Measurements from ENCODE around the gene BCAP31. TPM values are rescaled to one million over a fixed set of nuclear protein-coding genes. Genes with fewer than 3 reads are reported as not detected.
A peak's percentile ranks its signal among the peaks of the same experiment; 100 is the strongest.
"Not testable (repeated sequence)": the region's sequence is repeated elsewhere in the genome, so short reads cannot be mapped to it uniquely, and the experiment has no call there.

Gene BCAP31
- total RNA-seq, 4 donors from 2014 or later = 37.6 to 113 (median 74.4) TPM

- TF ChIP-seq POLR2AphosphoS5 (IDR thresholded peaks at IDR 0.05) (no peak), CTCF (IDR thresholded peaks at IDR 0.05) (peak in 2 of 5 experiments; percentile 1 to 20)
- in situ Hi-C loops (cut with MboI; ENCODE audit: low pct_ligation_motif_present in 1 of 4, low pct_unique_long_range_greater_than_20kb in 1 of 4, low sequenced_read_pairs in 3 of 4) = no loop called here
- no peaks in the 10 kb centered on the region for H3K9me3 ChIP-seq
- H3K27ac ChIP-seq = peak overlapping the region; percentile 65 to 84 (median 75)
- intact Hi-C loops (cut with DNase I; ENCODE audit: low total_unique reads) = no loop called here
- H3K4me1 ChIP-seq = peaks cover 0 to 12% (median 9%) of the 10 kb centered on the region in 4 donors
- peak overlapping the region in 2 of 4 donors; percentile 10 to 31 for H3K4me3 ChIP-seq
- WGBS, 2 donors (ENCODE audit: low coverage in 1 of 2) = 36% methylated on average over 37 of the region's 38 CpGs; no CpG with 5 or more reads in 1 of the 2 donors
- H3K36me3 ChIP-seq = no peaks in the 10 kb centered on the region
- no peak for DNase-seq
- H3K27me3 ChIP-seq = no peaks in the 10 kb centered on the region
These were observed 20.3 kb upstream of the BCAP31 start for GRCh38 chrX:153744210-153745066.

- in situ Hi-C loops (cut with MboI; ENCODE audit: low pct_ligation_motif_present in 1 of 4, low pct_unique_long_range_greater_than_20kb in 1 of 4, low sequenced_read_pairs in 3 of 4); intact Hi-C loops (cut with DNase I; ENCODE audit: low total_unique reads): not testable (repeated sequence)
These were observed 19.5 kb upstream of the BCAP31 start for GRCh38 chrX:153743468-153744209.

GRCh38 chrX:153742796-153743467 lies 18.7 kb upstream of the BCAP31 start:
- in situ Hi-C loops (cut with MboI; ENCODE audit: low pct_ligation_motif_present in 1 of 4, low pct_unique_long_range_greater_than_20kb in 1 of 4, low sequenced_read_pairs in 3 of 4); DNase-seq; H3K27me3 ChIP-seq; H3K9me3 ChIP-seq; intact Hi-C loops (cut with DNase I; ENCODE audit: low total_unique reads); H3K36me3 ChIP-seq; H3K4me3 ChIP-seq: not testable (repeated sequence)
- 81% methylated on average over 29 of the region's 32 CpGs; no CpG with 5 or more reads in 1 of the 2 donors for WGBS, 2 donors (ENCODE audit: low coverage in 1 of 2)
- H3K4me1 ChIP-seq = peaks cover 0 to 12% (median 9%) of the 10 kb centered on the region in 4 donors
- peak overlapping the region; percentile 40 to 84 (median 68) for H3K27ac ChIP-seq

More at GRCh38 chrX:153743468-153744209, 19.5 kb upstream of the BCAP31 start:
- DNase-seq = peak; percentile 88
- Histone ChIP-seq H3K4me1 (peaks cover 0 to 12% (median 9%) of the 10 kb centered on the region in 4 donors), H3K27ac (peak overlapping the region; percentile 65 to 84 (median 75)), H3K4me3 (peak overlapping the region in 2 of 4 donors; percentile 10 to 31)
- not testable (repeated sequence) for H3K36me3 ChIP-seq, H3K9me3 ChIP-seq, H3K27me3 ChIP-seq
- WGBS, 2 donors (ENCODE audit: low coverage in 1 of 2) = 52% methylated on average over 31 of the region's 35 CpGs; no CpG with 5 or more reads in 1 of the 2 donors
- TF ChIP-seq CTCF (IDR thresholded peaks at IDR 0.05) (peak in 1 of 5 experiments; percentile 31), POLR2A (IDR thresholded peaks at IDR 0.05) (peak; percentile 56), POLR2AphosphoS5 (IDR thresholded peaks at IDR 0.05) (peak in 2 of 3 donors; percentile 50 to 54)

GRCh38 chrX:153742111-153742510 lies 17.9 kb upstream of the BCAP31 start:
- in situ Hi-C loops (cut with MboI; ENCODE audit: low pct_ligation_motif_present in 1 of 4, low pct_unique_long_range_greater_than_20kb in 1 of 4, low sequenced_read_pairs in 3 of 4); H3K27ac ChIP-seq; H3K27me3 ChIP-seq; intact Hi-C loops (cut with DNase I; ENCODE audit: low total_unique reads); H3K4me3 ChIP-seq; H3K36me3 ChIP-seq; H3K9me3 ChIP-seq; DNase-seq: not testable (repeated sequence)
- 92% methylated on average over 12 of the region's 14 CpGs; no CpG with 5 or more reads in 1 of the 2 donors for WGBS, 2 donors (ENCODE audit: low coverage in 1 of 2)
- H3K4me1 ChIP-seq = peaks cover 0 to 12% (median 9%) of the 10 kb centered on the region in 4 donors

DNA sequence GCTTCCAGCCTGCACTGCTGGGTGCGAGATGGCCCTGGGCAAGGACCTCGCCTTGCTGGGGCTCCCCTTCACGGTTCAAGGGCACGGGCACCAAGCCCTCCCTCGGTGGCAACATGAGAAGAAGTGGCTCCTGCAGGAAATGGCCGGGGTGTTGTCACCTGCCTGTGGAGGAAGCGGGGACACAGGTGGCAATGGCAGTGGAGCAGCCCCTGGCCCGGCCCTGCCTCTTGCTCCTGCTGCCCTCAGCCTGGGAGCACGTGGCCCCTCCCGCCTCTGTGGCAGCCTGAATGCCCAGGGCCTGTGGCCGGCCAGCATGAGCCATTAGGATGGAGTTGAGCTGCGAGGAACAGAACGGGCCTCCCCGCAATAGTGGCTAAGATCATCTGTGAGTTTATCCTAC lies 17.3 kb upstream of the BCAP31 start:
- in situ Hi-C loops (cut with MboI; ENCODE audit: low pct_ligation_motif_present in 1 of 4, low pct_unique_long_range_greater_than_20kb in 1 of 4, low sequenced_read_pairs in 3 of 4) (no loop called here), intact Hi-C loops (cut with DNase I; ENCODE audit: low total_unique reads) (no loop called here)
- Histone ChIP-seq H3K4me1 (peaks cover 0 to 12% (median 9%) of the 10 kb centered on the region in 4 donors), H3K9me3 (no peaks in the 10 kb centered on the region), H3K36me3 (no peaks in the 10 kb centered on the region), H3K27me3 (no peaks in the 10 kb centered on the region), H3K27ac (no peak overlapping the region), H3K4me3 (no peak overlapping the region)
- no peak for DNase-seq
- TF ChIP-seq POLR2AphosphoS5 (IDR thresholded peaks at IDR 0.05) (no peak), POLR2A (IDR thresholded peaks at IDR 0.05) (no peak), EP300 (IDR thresholded peaks at IDR 0.05; ENCODE audit: low read depth) (no peak), CTCF (IDR thresholded peaks at IDR 0.05) (no peak)
- WGBS, 2 donors (ENCODE audit: low coverage in 1 of 2) = 81% methylated on average over 10 of the region's 14 CpGs; no CpG with 5 or more reads in 1 of the 2 donors

Measured in transverse colon (tissue), 4 donors.